ENCODE results near the gene SAP30L.

GRCh38 chr5:154446195-154447088 lies 645 bp downstream of the SAP30L start:
- TF ChIP-seq EP300 (IDR thresholded peaks at IDR 0.05) = no peak
- no peak for TF ChIP-seq CTCF (IDR thresholded peaks at IDR 0.05)
